K562 (cell line): ENCODE measurements around the gene BDP1. TPM values are rescaled to one million over a fixed set of nuclear protein-coding genes. Genes with fewer than 3 reads are reported as not detected.

Source experiments
- EP400 ChIP-seq: fragments of 450-650 bp; IDR thresholded peaks from 2 replicates; pipeline ENCODE4 v1.6.1; 2017; ENCODE audit warnings: antibody characterized with exemption, mild to moderate bottlenecking, moderate library complexity
- ETV1 ChIP-seq: fragments of 450-650 bp; conservative IDR thresholded peaks from 2 replicates; pipeline ENCODE4 v1.6.1; 2016; ENCODE audit warnings: missing genetic modification characterization, control low read depth, low read depth, missing compliant biosample characterization
- GMEB1 ChIP-seq: fragments of 250-450 bp; sonication (Bioruptor Pico); IDR thresholded peaks from 2 replicates; pipeline ENCODE4 v1.4.0; 2020; ENCODE audit warnings: mild to moderate bottlenecking
- HMG20B ChIP-seq: fragments of 250-450 bp; sonication (Bioruptor Pico); IDR thresholded peaks from 2 replicates; pipeline ENCODE4 v1.5.0; 2021; ENCODE audit warnings: mild to moderate bottlenecking
- KAT2B ChIP-seq: IDR thresholded peaks from one replicate; pipeline ENCODE4 v1.6.1; 2012; ENCODE audit warnings: low read depth, mild to moderate bottlenecking, control low read depth, inconsistent platforms, low read length, moderate library complexity
- LCOR ChIP-seq: sonication (generic); formaldehyde crosslinking; IDR thresholded peaks from 2 replicates; pipeline ENCODE4 v1.8.0; 2022; ENCODE audit warnings: mild to moderate bottlenecking, missing genetic modification reagents
- MCM5 ChIP-seq: fragments of 450-650 bp; IDR thresholded peaks from 2 replicates; pipeline ENCODE4 v1.6.1; 2016; ENCODE audit warnings: low read depth
- NELFE ChIP-seq: IDR thresholded peaks from 2 replicates; pipeline ENCODE4 v1.6.1; 2011; ENCODE audit warnings: mild to moderate bottlenecking; ENCODE audit not compliant: insufficient read depth, insufficient read length
- SIN3A ChIP-seq, 2 experiments: fragments of 150-350 bp in 1 of 2; IDR thresholded peaks; 2 replicates each; pipeline ENCODE4 v1.6.1; 2011 to 2016; ENCODE audit warnings: borderline replicate concordance in 2 of 2, low read depth in 2 of 2, low read length in 2 of 2, mild to moderate bottlenecking in 2 of 2, moderate library complexity in 2 of 2; ENCODE audit not compliant: control insufficient read depth in 1 of 2
- VEZF1 ChIP-seq: fragments of 200-800 bp; sonication (Bioruptor generic); IDR thresholded peaks from 2 replicates; pipeline ENCODE4 v1.6.1; 2017; ENCODE audit warnings: missing genetic modification characterization, missing compliant biosample characterization
- XRCC5 ChIP-seq: fragments of 200-400 bp; formaldehyde crosslinking; IDR thresholded peaks from 2 replicates; pipeline ENCODE4 v1.6.1; 2017; ENCODE audit warnings: low read depth, mild to moderate bottlenecking, low read length
- ZEB2 ChIP-seq: fragments of 450-650 bp; IDR thresholded peaks from 2 replicates; pipeline ENCODE4 v1.6.1; 2016
- ZNF24 ChIP-seq: fragments of 450-650 bp; IDR thresholded peaks from 2 replicates; pipeline ENCODE4 v1.6.1; 2016
- ZNF263 ChIP-seq: sonication (generic); formaldehyde crosslinking; IDR thresholded peaks from 2 replicates; pipeline ENCODE4 v1.8.0; 2022; ENCODE audit warnings: mild to moderate bottlenecking, missing genetic modification reagents, borderline replicate concordance
- ZNF431 ChIP-seq: sonication (generic); formaldehyde crosslinking; IDR thresholded peaks from 2 replicates; pipeline ENCODE4 v1.8.0; 2022; ENCODE audit warnings: mild to moderate bottlenecking, missing genetic modification reagents
- ZNF609 ChIP-seq: sonication (generic); formaldehyde crosslinking; IDR thresholded peaks from 2 replicates; pipeline ENCODE4 v1.8.1; 2023; ENCODE audit warnings: missing genetic modification reagents, mild to moderate bottlenecking, borderline replicate concordance
- polyA plus RNA-seq, 8 experiments: library from polyadenylated mRNA; depleted of rRNA in 4 of 8; stranded (reverse) in 5 of 8; unstranded in 3 of 8; fragments of >200 nt; fragmentation: Nextera tagmentation in 2 of 8; fragmentation: Illumina TruSeq in 1 of 8; extraction: Ambion mirVana in 2 of 8; extraction: Trizol in 1 of 8; gene quantifications; 2 replicates each; pipeline versions ENCODE4 v1.2.1 to v1.2.3, GENCODE V29; 2011 to 2014; ENCODE audit warnings: inconsistent platforms in 1 of 8, missing spikeins in 1 of 8
- total RNA-seq, 7 experiments: library from RNA; depleted of rRNA in 6 of 7; stranded (reverse); fragments of >200 nt in 6 of 7; fragmentation: Illumina TruSeq in 2 of 7; extraction: Trizol in 2 of 7; gene quantifications; 2 replicates each; pipeline versions ENCODE4 v1.2.1 to v1.2.3, GENCODE V29; 2011 to 2021; ENCODE audit warnings: low replicate concordance in 1 of 7

Gene BDP1
- total and polyA plus RNA-seq, 9 of the 15 experiments (the other 6 are each of a cell fraction or from before 2014, with no cell fraction given), result 6.9 to 47.3 (median 23.9) TPM

DNA sequence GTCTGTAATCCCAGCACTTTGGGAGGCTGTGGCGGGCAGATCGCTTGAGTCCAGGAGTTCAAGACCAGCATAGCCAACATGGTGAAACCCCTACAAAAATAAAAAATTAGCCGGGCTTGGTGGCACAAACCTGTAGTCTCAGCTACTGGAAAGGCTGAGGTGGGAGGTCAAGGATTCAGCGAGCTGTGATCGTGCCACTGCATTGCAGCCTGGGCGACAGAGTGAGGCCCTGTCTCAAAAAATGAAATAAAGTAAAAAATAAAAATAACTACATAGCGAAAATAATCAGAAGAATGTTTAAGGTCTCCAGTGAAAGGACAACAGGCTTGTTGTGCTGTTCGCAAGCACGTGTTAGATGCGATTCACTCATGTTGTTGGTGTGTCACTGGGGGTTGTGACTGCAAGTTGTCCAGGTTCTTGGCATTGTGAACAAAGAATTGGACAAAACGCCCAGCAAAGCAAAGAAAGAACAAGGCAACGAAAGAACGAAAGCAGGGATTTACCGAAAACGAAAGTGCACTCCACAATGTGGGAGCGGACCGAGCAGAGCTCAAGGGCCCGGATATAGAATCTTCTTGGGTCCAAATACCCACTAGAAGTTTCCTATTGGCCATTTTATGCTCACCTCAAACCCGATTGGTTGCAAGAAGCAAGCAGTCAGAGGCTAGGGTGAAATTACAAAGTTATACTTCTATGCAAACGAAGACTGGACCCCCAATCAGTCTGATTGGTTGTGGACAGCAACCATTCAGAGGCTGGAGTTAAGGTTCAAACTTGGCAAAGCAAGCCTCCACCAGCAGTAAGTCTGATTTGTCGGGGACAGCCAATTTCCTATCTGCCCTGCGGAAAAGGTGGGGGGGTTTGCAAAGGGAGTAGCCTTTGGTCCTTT lies 130.8 kb downstream of the BDP1 start (continued):
- TF ChIP-seq ZNF609 (CRISPR knock-in tag) (no peak), ETV1 (tag) (peak; percentile 86), KAT2B (no peak), ZNF24 (0 out of 2 replicates have a peak, but pooled peaks have one; percentile 24), ZNF263 (CRISPR knock-in tag) (0 out of 2 replicates have a peak, but pooled peaks have one; percentile 27), LCOR (CRISPR knock-in tag) (peak; percentile 70), SIN3A (IDR thresholded peaks at IDR 0.05; ENCODE audit: borderline replicate concordance in 2 of 2, control insufficient read depth in 1 of 2, low read depth in 2 of 2, low read length in 2 of 2) (0 out of 4 replicates have a peak, but pooled peaks of 1 of the 2 experiments have one; percentile 25), XRCC5 (0 out of 2 replicates have a peak, but pooled peaks have one; percentile 4), ZEB2 (no peak), ZNF431 (0 out of 2 replicates have a peak, but pooled peaks have one; percentile 25), EP400 (peak; percentile 74), MCM5 (no peak), GMEB1 (CRISPR knock-in tag) (no peak), VEZF1 (CRISPR knock-in tag) (peak; percentile 40; the same call in 1 of the 2 replicates), NELFE (no peak), HMG20B (CRISPR knock-in tag) (no peak)
